ENCODE results near the gene RABL2B. TPM values are rescaled to one million over a fixed set of nuclear protein-coding genes. Genes with fewer than 3 reads are reported as not detected.
"Not testable (repeated sequence)": the region's sequence is repeated elsewhere in the genome, so short reads cannot be mapped to it uniquely, and the experiment has no call there.

Gene RABL2B
- total RNA-seq, 1 donor from 2014 or later = 6.8 TPM

DNA sequence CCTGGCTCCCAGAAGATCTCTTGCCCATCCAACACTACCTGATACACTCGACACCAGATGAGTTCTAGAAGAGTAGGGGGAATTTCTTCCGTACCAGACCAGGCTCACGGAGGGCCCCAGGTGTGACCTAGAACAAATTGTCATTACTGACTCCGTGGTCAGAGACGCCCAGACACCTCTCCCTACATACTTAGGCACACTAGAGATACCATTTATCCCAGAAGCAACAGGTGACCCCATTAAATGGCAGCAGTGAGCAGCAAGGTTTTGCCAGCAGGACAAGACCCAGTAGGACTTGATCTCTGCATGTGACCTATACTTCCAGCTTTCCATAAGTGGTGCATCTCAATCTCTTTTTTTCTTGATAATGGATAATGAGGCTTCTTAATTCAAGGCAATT is 42.7 kb downstream of the RABL2B start:
- DNase-seq (ENCODE audit: missing footprints); ATAC-seq; intact Hi-C loops (cut with DNase I): not testable (repeated sequence)

GRCh38 chr22:50739894-50740293 is 43.5 kb downstream of the RABL2B start:
- ATAC-seq (no peak), DNase-seq (ENCODE audit: missing footprints) (no peak)
- intact Hi-C loops (cut with DNase I) = no loop called here

- DNase-seq (ENCODE audit: missing footprints) (no peak), ATAC-seq (no peak)
- intact Hi-C loops (cut with DNase I) = no loop called here
Observed at GRCh38 chr22:50739279-50739691, 44.2 kb downstream of the RABL2B start.

DNA sequence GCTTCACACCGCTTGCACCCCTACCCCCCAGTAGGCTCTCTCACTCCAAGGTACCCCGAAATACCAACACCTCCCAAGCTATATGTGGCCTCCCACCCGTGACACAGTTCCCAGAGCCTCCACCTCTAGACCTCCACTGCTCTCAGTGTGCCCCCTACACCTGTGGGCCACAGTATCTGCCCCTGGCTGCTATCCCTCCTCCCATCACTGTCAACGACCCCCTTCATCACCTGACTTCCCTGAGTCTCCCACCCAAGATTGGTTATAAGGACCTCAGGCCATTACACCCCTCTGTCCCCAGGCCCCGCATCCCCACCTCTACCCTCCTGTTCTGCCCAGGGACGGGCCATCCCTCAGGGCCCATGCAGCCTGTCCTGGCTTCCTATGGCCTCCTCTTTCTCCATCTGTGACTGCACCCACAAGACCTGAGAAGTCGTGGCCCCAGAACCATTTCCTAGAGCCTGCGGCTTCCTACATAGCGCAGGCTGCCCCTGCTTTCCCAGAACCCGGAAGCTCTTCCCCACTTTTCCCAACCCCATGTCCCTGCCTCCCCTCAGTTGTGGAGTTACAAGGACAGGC is 44.7 kb downstream of the RABL2B start:
- no peak for DNase-seq (ENCODE audit: missing footprints)
- intact Hi-C loops (cut with DNase I) = no loop called here
- no peak for ATAC-seq

DNA sequence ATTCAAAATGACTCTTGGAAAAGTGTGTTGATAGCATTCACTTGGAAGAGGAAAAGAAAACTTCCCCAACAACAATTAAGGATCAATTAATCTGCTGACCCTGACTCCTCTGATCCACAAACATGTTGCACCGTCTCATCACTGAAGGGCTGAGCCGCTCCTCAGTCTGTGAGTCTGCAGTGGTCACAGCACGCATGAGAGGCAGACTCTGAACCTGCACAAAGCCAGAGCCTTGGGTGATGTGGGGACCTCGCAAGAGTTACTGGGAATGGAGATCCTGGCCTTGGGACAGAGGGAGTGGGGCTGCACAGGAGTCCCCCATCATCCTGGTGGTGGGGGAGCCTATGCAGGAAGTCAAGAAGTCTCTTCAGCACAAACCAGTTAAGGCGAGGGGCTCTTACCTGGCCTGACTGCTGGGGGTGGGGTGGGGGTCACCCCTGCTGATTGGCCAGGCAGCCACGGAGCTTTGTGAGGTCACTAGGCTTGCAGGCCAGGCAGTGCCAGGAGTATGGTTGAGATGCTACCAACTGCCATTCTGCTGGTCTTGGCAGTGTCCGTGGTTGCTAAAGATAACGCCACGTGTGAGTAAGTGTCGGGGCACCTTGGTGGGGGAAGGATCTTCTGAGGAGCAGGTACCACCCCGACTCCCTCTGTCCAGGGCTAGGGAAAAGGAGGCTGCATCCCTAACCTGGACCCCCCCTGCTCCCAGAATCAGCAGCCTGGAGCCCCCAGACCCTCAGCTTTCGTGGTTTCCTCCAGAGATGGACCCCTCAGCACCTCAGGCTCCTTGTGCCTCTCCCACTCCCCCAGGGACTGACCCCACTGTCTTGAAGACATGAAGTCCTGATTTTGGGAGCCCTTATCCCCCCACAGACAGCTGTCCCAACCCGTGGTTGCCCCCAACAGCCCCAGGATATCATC is 45.4 kb downstream of the RABL2B start, which contains the start of gene ACR:
Gene ACR (plus strand): TSS at position 477 of the 921 bp plus-strand sequence. CDS start 32 bp downstream, at position 509.
- intact Hi-C loops (cut with DNase I) = no loop called here
- no peak for DNase-seq (ENCODE audit: missing footprints)
- no peak for ATAC-seq

- ATAC-seq (no peak), DNase-seq (ENCODE audit: missing footprints) (no peak)
- intact Hi-C loops (cut with DNase I) = no loop called here
Observed at GRCh38 chr22:50735739-50736030, 47.8 kb downstream of the RABL2B start.

DNA sequence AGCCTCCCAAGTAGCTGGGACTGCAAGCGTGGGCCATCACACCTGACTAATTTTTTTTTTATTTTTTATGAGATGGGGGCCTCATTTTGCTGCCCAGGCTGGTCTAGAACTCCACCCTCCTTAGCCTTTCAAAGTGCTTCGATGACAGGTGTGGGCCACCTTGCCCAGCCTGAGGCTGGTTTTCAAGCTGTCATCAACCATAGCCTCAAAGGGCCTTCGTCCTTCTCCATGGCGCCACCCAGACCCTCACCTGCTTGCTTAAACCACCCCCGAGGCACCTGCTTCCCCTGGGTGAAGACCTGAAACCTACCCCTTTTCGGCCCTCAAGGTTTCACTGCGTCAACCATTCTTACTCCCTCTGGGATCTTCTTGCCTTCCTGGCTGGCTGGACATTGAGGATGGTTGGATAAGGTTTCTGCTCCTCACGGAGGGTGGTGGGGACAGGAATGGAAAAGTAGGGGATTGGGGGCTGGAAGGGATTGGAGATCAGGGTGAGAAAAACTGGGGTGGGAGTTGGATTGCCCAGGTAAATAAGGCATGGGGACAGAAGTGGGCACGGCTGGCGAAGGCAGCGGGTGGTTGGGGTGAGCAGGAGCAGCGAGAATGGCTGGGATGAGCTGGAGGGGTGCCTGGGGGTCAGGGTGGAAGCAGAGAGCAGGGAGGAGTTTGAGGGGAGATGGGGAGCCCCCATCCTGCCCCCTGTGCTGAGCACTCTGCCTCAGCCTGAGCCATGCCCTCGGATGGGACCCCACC is 48.3 kb downstream of the RABL2B start:
- ATAC-seq (no peak), DNase-seq (ENCODE audit: missing footprints) (no peak)
- intact Hi-C loops (cut with DNase I) = no loop called here

- ATAC-seq = no peak
- peak; percentile 27 for DNase-seq (ENCODE audit: missing footprints)
- intact Hi-C loops (cut with DNase I) = no loop called here
Observed at GRCh38 chr22:50734343-50734771, 49.1 kb downstream of the RABL2B start.

DNA sequence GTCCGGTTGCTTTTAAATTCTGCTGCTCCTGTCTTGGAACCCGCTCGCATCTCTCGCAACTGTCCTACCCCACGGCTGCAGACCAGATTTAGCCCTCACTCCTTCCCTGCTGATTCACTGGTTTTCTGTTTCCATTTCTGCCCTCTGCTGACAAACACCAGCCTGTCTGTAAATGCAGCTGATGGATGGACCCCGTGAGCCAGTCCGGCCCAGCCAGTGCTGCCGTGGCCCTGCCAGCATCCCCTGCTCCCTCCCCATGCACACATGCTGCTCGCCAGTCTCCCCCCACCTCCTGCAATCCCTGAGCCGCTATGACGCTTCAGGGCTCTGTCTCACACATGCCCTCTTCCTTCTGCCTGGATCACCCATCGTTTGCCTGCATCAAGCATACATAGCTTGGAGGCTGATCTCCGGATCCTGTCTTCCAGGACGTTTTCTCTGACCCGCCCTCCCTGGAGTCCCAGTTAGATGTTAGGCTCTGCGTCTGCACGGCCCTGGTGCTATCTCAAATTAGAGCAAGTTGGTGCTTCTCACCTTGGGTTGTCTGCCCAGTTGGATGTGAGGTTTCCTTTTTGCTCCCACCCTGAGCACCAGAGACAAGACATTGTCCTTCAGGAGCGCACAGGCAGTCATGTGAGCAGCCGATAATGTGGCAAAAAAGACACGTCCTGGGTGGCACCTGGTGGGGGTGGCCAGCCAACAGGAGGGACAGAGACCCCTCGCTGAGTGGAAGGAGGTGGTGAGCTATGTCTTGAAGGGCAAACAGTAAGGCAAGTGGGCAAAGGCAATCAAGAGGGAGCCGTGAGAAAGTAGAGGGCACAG is 49.7 kb downstream of the RABL2B start:
- no peak for ATAC-seq
- DNase-seq (ENCODE audit: missing footprints) = peak; percentile 32
- intact Hi-C loops (cut with DNase I) = no loop called here

- ATAC-seq (no peak), DNase-seq (ENCODE audit: missing footprints) (no peak)
- intact Hi-C loops (cut with DNase I) = no loop called here
Observed at GRCh38 chr22:50732681-50733080, 50.8 kb downstream of the RABL2B start.

- ATAC-seq (peak; percentile 53), DNase-seq (ENCODE audit: missing footprints) (peak; percentile 74)
- intact Hi-C loops (cut with DNase I) = no loop called here
Observed at GRCh38 chr22:50731811-50732624, 51.4 kb downstream of the RABL2B start.

- peak; percentile 64 for DNase-seq (ENCODE audit: missing footprints)
- ATAC-seq = no peak
- intact Hi-C loops (cut with DNase I) = no loop called here
Observed at GRCh38 chr22:50730941-50731661, 52.3 kb downstream of the RABL2B start.

- intact Hi-C loops (cut with DNase I) = no loop called here
- DNase-seq (ENCODE audit: missing footprints) (peak; percentile 45), ATAC-seq (no peak)
Observed at GRCh38 chr22:50730013-50730891, 53.2 kb downstream of the RABL2B start.

DNA sequence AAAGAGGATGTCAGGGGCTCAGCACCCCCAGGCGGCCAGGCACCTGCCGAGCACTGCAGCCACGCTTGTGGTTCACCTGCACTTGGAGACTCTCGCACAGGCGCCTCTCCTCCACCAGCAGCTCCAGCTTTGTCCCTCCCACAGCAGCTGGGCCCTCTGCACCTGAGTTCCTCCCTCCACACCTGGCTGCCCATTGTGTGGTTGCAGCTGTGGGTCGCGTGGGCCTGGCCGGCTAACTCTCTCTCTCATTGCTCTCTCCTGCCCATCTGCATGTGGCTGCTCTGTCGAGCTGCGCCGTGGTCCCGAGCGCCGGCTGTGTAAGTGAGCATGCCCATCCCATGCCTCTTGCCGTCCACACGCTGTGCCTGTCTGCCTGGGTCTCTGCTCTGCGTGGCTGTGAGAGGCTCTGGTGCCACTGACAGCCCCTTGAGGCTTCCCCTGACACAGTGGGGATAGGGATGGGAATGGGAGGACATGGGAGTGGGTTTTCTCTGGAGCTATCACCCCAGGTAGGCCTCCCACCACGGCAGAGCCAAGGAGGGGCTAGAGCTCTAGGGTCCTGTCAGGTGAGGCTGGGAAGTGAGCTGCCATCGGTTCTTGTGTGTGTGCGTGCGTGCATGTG is 53.9 kb downstream of the RABL2B start:
- peak; percentile 43 for DNase-seq (ENCODE audit: missing footprints)
- intact Hi-C loops (cut with DNase I) = no loop called here
- no peak for ATAC-seq

GRCh38 chr22:50728523-50728931 is 54.9 kb downstream of the RABL2B start:
- DNase-seq (ENCODE audit: missing footprints) = peak; percentile 59
- ATAC-seq = no peak
- intact Hi-C loops (cut with DNase I) = no loop called here
